Stomach (tissue), 4 donors: ENCODE measurements around the gene CCDC12.

Experiments used
- CTCF ChIP-seq, 7 experiments: fragments of 450-650 bp in 4 of 7; fragments of 200-600 bp in 3 of 7; sonication (generic) in 3 of 7; IDR thresholded peaks; one replicate each; pipeline ENCODE4 v1.5.1; 2016 to 2019; ENCODE audit warnings: antibody characterized with exemption in 7 of 7, control low read depth in 2 of 7, mild to moderate bottlenecking in 1 of 7
- POLR2A ChIP-seq, 4 donors: fragments of 450-650 bp; IDR thresholded peaks; one replicate each; pipeline ENCODE4 v1.6.1; 2016; ENCODE audit warnings: antibody characterized with exemption in 4 of 4, control low read depth in 2 of 4, mild to moderate bottlenecking in 1 of 4, moderate library complexity in 1 of 4
- POLR2AphosphoS5 ChIP-seq, 3 donors: sonication (generic); formaldehyde crosslinking; IDR thresholded peaks; one replicate each; pipeline ENCODE4 v1.6.1; 2016; ENCODE audit warnings: antibody characterized with exemption in 3 of 3

- TF ChIP-seq CTCF (IDR thresholded peaks at IDR 0.05) (no peak), POLR2A (IDR thresholded peaks at IDR 0.05) (no peak), POLR2AphosphoS5 (IDR thresholded peaks at IDR 0.05) (no peak)
These were observed 79.5 kb downstream of the CCDC12 start for GRCh38 chr3:46897031-46897430.
